ENCODE measurements around the gene FASLG.
"Not testable (repeated sequence)": the region's sequence is repeated elsewhere in the genome, so short reads cannot be mapped to it uniquely, and the experiment has no call there.

FASLG gene

GRCh38 chr1:172616195-172616594 is 42.7 kb upstream of the FASLG start:
- no peak overlapping the region for H3K4me3 ChIP-seq (IDR thresholded peaks at IDR 0.05; ENCODE audit: insufficient read depth, low read depth, low read length)
- peaks cover 20% of the 10 kb centered on the region for H3K4me1 ChIP-seq (ENCODE audit: low read depth, poor library complexity, severe bottlenecking)
- no peak overlapping the region for H3K4me2 ChIP-seq
- no peak overlapping the region for H3K9ac ChIP-seq
- H4K20me1 ChIP-seq (ENCODE audit: insufficient read depth) = no peaks in the 10 kb centered on the region
- no peaks in the 10 kb centered on the region for H3K79me2 ChIP-seq (ENCODE audit: insufficient read depth, low read depth)
- peak overlapping the region; percentile 71 for H3K27ac ChIP-seq
- H3K27me3 ChIP-seq (ENCODE audit: insufficient read depth, low read depth) = no peaks in the 10 kb centered on the region
- no peaks in the 10 kb centered on the region for H3K36me3 ChIP-seq (ENCODE audit: insufficient read depth)
- H2AFZ ChIP-seq (ENCODE audit: low read depth) = no peak overlapping the region
- TF ChIP-seq, protein P1, sequence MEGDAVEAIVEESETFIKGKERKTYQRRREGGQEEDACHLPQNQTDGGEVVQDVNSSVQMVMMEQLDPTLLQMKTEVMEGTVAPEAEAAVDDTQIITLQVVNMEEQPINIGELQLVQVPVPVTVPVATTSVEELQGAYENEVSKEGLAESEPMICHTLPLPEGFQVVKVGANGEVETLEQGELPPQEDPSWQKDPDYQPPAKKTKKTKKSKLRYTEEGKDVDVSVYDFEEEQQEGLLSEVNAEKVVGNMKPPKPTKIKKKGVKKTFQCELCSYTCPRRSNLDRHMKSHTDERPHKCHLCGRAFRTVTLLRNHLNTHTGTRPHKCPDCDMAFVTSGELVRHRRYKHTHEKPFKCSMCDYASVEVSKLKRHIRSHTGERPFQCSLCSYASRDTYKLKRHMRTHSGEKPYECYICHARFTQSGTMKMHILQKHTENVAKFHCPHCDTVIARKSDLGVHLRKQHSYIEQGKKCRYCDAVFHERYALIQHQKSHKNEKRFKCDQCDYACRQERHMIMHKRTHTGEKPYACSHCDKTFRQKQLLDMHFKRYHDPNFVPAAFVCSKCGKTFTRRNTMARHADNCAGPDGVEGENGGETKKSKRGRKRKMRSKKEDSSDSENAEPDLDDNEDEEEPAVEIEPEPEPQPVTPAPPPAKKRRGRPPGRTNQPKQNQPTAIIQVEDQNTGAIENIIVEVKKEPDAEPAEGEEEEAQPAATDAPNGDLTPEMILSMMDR (conservative IDR thresholded peaks at IDR 0.05; ENCODE audit: low read depth, low read length) = no peak

DNA sequence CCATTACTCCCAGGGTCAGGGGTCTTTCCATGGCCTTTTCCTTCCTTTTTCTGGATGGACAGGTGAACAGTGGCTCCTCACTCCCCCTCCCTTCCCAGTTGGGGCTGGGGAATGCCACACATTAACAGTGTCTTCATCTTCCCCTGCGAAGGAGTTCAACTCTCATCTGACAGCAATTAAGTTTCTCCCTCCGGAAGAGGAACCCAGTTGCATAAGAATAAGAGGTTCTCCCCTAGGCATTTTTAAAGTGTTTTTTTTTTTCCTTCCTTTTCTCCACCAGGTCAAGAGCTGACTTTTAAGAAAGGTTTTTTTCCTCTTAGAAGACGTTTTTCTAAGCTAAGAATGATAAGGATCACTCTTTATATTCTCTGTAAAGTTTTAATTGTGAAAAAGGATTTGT is 42.3 kb upstream of the FASLG start:
- Histone ChIP-seq H3K27ac (peak overlapping the region; percentile 71), H3K4me2 (no peak overlapping the region), H3K4me3 (IDR thresholded peaks at IDR 0.05; ENCODE audit: insufficient read depth, low read depth, low read length) (no peak overlapping the region), H3K79me2 (ENCODE audit: insufficient read depth, low read depth) (no peaks in the 10 kb centered on the region), H3K9ac (peak overlapping the region; percentile 7; the same call in 1 of the 2 replicates), H3K27me3 (ENCODE audit: insufficient read depth, low read depth) (no peaks in the 10 kb centered on the region), H4K20me1 (ENCODE audit: insufficient read depth) (no peaks in the 10 kb centered on the region), H2AFZ (ENCODE audit: low read depth) (peak overlapping the region; percentile 3; the same call in 1 of the 2 replicates), H3K36me3 (ENCODE audit: insufficient read depth) (no peaks in the 10 kb centered on the region), H3K4me1 (ENCODE audit: low read depth, poor library complexity, severe bottlenecking) (peaks cover 20% of the 10 kb centered on the region)
- TF ChIP-seq, protein P1 (conservative IDR thresholded peaks at IDR 0.05; ENCODE audit: low read depth, low read length) = no peak

DNA sequence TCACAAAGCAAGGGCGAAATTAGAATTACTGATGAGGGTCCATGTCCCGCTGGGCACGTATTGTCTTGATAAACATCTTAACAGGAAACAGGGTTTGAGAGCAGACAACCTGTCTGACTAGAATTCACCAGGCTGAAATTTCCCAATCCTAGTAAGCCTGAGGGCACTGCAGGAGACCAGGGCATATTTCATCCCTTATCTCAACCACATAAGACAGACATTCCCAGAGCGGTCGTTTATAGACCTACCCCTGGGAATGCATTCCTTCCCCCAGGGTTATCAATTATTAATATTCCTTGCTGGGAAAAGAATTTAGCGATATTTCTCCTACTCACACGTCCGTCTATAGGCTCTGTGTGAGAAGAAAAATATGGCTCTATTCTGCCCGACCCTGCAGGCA is 38.3 kb upstream of the FASLG start:
- not testable (repeated sequence) for H3K27ac ChIP-seq; H3K27me3 ChIP-seq (ENCODE audit: insufficient read depth, low read depth); H3K36me3 ChIP-seq (ENCODE audit: insufficient read depth); H3K9ac ChIP-seq; H4K20me1 ChIP-seq (ENCODE audit: insufficient read depth); H2AFZ ChIP-seq (ENCODE audit: low read depth); H3K4me2 ChIP-seq; H3K4me3 ChIP-seq (IDR thresholded peaks at IDR 0.05; ENCODE audit: insufficient read depth, low read depth, low read length); H3K79me2 ChIP-seq (ENCODE audit: insufficient read depth, low read depth)
- H3K4me1 ChIP-seq (ENCODE audit: low read depth, poor library complexity, severe bottlenecking) = peaks cover 20% of the 10 kb centered on the region

- Histone ChIP-seq H2AFZ (ENCODE audit: low read depth) (no peak overlapping the region), H4K20me1 (ENCODE audit: insufficient read depth) (no peaks in the 10 kb centered on the region), H3K4me2 (no peak overlapping the region), H3K27ac (no peak overlapping the region), H3K4me1 (ENCODE audit: low read depth, poor library complexity, severe bottlenecking) (peaks cover 10% of the 10 kb centered on the region), H3K4me3 (IDR thresholded peaks at IDR 0.05; ENCODE audit: insufficient read depth, low read depth, low read length) (no peak overlapping the region), H3K79me2 (ENCODE audit: insufficient read depth, low read depth) (no peaks in the 10 kb centered on the region), H3K36me3 (ENCODE audit: insufficient read depth) (no peaks in the 10 kb centered on the region), H3K27me3 (ENCODE audit: insufficient read depth, low read depth) (no peaks in the 10 kb centered on the region), H3K9ac (no peak overlapping the region)
- TF ChIP-seq, protein P1 (conservative IDR thresholded peaks at IDR 0.05; ENCODE audit: low read depth, low read length) = no peak
Observed at GRCh38 chr1:172622541-172622940, 36.4 kb upstream of the FASLG start.

DNA sequence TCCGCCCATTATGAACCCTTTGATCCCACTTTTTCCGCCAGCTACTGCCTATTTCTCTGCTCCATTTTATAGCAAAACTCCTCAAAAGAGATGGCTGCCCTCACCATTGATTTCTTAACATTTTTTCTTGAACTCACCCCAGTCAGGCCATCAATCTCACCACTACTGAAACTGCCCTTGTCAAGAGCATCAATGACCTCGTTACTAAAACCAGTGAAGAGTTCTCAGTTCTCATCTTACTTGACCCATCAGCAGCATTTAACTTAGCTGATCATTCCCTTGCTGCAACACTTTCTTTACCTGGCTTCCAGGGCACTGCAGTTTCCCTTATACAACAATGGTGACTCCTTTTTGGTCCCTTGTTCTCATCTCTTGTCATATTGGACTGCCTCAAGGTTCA is 35.2 kb upstream of the FASLG start:
- Histone ChIP-seq H3K4me2 (no peak overlapping the region), H3K9ac (no peak overlapping the region), H4K20me1 (ENCODE audit: insufficient read depth) (no peaks in the 10 kb centered on the region), H3K4me1 (ENCODE audit: low read depth, poor library complexity, severe bottlenecking) (no peaks in the 10 kb centered on the region), H3K27ac (no peak overlapping the region), H3K36me3 (ENCODE audit: insufficient read depth) (no peaks in the 10 kb centered on the region), H3K79me2 (ENCODE audit: insufficient read depth, low read depth) (no peaks in the 10 kb centered on the region), H3K4me3 (IDR thresholded peaks at IDR 0.05; ENCODE audit: insufficient read depth, low read depth, low read length) (no peak overlapping the region), H3K27me3 (ENCODE audit: insufficient read depth, low read depth) (no peaks in the 10 kb centered on the region), H2AFZ (ENCODE audit: low read depth) (no peak overlapping the region)
- TF ChIP-seq, protein P1 (conservative IDR thresholded peaks at IDR 0.05; ENCODE audit: low read depth, low read length) = no peak

All from KMS-11 (cell line).